ENCODE results near the gene MDH1.

DNA sequence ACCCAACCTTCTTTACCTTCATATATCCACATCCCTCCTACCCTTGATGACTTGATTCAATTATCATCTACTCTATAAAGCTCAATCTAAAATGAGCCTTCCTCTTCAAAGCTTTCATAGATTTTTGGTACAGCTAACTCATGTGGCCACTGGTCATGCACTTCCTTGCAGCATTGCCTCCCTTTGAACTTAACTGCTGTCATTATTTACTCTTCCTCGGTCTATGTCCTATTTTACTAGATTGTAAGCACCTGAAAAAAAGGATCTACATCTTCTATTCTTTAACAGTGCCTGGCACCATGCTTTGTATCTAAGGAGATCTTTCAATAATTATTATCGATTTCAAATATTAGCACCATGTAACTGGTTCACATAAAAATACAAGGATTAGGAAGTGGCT, 30.6 kb downstream of the MDH1 start:
- TF ChIP-seq TAF1 (IDR thresholded peaks at IDR 0.05; ENCODE audit: borderline replicate concordance, insufficient read depth, low read length) (no peak), POLR2AphosphoS5 (IDR thresholded peaks at IDR 0.05; ENCODE audit: low read depth, low read length) (no peak)
- TF ChIP-seq, protein P1, sequence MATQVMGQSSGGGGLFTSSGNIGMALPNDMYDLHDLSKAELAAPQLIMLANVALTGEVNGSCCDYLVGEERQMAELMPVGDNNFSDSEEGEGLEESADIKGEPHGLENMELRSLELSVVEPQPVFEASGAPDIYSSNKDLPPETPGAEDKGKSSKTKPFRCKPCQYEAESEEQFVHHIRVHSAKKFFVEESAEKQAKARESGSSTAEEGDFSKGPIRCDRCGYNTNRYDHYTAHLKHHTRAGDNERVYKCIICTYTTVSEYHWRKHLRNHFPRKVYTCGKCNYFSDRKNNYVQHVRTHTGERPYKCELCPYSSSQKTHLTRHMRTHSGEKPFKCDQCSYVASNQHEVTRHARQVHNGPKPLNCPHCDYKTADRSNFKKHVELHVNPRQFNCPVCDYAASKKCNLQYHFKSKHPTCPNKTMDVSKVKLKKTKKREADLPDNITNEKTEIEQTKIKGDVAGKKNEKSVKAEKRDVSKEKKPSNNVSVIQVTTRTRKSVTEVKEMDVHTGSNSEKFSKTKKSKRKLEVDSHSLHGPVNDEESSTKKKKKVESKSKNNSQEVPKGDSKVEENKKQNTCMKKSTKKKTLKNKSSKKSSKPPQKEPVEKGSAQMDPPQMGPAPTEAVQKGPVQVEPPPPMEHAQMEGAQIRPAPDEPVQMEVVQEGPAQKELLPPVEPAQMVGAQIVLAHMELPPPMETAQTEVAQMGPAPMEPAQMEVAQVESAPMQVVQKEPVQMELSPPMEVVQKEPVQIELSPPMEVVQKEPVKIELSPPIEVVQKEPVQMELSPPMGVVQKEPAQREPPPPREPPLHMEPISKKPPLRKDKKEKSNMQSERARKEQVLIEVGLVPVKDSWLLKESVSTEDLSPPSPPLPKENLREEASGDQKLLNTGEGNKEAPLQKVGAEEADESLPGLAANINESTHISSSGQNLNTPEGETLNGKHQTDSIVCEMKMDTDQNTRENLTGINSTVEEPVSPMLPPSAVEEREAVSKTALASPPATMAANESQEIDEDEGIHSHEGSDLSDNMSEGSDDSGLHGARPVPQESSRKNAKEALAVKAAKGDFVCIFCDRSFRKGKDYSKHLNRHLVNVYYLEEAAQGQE (IDR thresholded peaks at IDR 0.05; ENCODE audit: insufficient read depth in 1 of 2, low read depth in 2 of 2, low read length in 2 of 2): no peak
